Astrocyte (in vitro differentiated cells and primary cell): ENCODE data around the gene FILIP1L.

ENCODE experiments used
- EZH2 ChIP-seq: IDR thresholded peaks from 2 replicates; pipeline ENCODE4 v1.6.1; 2012; ENCODE audit warnings: mild to moderate bottlenecking, low read length, inconsistent platforms; ENCODE audit not compliant: insufficient read depth
- TF ChIP-seq, protein P1 (sequence below): IDR thresholded peaks from 2 replicates; pipeline ENCODE4 v1.5.1; 2011; ENCODE audit warnings: low read depth, mild to moderate bottlenecking, inconsistent platforms, low read length, moderate library complexity; ENCODE audit not compliant: insufficient read depth

DNA sequence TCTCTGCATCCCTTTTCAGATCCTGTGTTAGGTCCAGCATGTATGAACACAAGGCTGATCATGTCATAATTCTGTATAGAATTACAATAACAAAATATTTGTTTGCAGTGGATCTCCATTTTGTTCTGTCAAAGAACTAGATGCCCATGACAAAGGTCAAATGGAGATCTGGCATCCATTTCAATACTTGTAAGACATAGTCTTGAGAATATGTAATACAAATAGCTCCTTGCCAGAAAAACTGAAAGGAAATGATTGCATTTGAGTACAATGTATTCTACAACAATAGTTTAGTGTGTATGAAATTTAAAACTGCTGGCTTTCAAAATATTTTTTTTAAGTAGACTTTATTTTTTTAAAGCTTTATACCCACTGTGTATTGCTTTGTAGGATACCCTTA is 195.6 kb downstream of the FILIP1L start:
- no peak for TF ChIP-seq EZH2
- TF ChIP-seq, protein P1, sequence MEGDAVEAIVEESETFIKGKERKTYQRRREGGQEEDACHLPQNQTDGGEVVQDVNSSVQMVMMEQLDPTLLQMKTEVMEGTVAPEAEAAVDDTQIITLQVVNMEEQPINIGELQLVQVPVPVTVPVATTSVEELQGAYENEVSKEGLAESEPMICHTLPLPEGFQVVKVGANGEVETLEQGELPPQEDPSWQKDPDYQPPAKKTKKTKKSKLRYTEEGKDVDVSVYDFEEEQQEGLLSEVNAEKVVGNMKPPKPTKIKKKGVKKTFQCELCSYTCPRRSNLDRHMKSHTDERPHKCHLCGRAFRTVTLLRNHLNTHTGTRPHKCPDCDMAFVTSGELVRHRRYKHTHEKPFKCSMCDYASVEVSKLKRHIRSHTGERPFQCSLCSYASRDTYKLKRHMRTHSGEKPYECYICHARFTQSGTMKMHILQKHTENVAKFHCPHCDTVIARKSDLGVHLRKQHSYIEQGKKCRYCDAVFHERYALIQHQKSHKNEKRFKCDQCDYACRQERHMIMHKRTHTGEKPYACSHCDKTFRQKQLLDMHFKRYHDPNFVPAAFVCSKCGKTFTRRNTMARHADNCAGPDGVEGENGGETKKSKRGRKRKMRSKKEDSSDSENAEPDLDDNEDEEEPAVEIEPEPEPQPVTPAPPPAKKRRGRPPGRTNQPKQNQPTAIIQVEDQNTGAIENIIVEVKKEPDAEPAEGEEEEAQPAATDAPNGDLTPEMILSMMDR, result no peak
